Measurements from ENCODE around the gene PSAT1.

DNA sequence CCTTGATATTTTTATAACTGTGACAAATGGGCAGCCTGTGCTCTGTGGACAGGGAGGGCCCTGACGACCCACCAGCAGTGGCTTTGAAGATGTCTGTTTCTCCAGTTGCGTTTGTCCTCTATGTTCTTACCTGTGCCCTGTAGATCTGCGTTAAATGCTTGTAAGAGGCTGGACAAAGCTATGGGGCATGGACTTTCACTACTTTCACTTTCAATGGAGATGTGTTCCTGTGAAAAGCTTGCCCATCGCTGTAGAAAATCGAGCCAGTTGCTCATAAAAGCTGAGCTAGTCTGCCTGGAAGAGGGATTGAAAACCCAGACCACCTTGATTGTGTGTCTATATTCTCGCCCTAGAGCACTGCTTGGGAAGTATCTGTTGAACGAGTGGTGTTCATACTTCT is 74.1 kb downstream of the PSAT1 start:
- TF ChIP-seq POLR2A (IDR thresholded peaks at IDR 0.05): no peak
- TF ChIP-seq, protein P1, sequence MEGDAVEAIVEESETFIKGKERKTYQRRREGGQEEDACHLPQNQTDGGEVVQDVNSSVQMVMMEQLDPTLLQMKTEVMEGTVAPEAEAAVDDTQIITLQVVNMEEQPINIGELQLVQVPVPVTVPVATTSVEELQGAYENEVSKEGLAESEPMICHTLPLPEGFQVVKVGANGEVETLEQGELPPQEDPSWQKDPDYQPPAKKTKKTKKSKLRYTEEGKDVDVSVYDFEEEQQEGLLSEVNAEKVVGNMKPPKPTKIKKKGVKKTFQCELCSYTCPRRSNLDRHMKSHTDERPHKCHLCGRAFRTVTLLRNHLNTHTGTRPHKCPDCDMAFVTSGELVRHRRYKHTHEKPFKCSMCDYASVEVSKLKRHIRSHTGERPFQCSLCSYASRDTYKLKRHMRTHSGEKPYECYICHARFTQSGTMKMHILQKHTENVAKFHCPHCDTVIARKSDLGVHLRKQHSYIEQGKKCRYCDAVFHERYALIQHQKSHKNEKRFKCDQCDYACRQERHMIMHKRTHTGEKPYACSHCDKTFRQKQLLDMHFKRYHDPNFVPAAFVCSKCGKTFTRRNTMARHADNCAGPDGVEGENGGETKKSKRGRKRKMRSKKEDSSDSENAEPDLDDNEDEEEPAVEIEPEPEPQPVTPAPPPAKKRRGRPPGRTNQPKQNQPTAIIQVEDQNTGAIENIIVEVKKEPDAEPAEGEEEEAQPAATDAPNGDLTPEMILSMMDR (IDR thresholded peaks at IDR 0.05): no peak

Data from tibial nerve (tissue), 3 donors.